ENCODE data around the gene DGKI. TPM values are rescaled to one million over a fixed set of nuclear protein-coding genes. Genes with fewer than 3 reads are reported as not detected.

The DGKI gene
- total and polyA plus RNA-seq, 8 donors: under 0.01 to 5.1 (median 0.20) TPM; not detected in 3

DNA sequence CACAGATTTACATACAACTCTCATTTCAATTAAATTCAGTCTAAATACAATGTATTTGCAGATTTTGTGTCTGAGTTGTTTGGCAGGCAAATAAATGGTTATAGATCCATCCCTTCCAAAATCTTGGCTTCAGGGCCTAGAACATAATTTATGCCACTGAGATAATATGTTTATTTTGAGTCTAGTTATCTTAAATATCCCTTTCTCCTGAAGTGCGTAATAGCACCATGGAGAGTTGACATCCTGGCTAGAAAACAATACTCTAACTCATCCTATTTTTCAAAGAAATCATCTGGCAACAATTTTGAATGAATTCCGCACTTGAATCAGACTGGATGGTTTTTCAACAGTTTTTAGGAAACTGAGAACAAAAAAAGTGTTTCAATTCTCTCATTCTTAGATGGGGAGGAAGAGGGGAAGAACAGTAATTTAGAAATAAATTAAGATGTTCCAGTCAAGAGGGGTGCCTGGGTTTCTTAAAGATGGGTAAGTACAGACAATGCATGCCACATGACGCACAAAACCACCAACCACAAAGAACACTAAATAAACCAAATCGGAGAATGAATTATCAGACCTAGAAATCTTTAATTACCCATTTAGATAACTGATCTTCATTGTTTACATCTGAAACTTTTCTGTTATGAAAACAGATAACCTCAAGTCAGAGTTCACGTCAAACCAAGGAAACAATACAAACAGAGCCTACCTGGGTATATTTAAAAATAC lies 274.6 kb downstream of the DGKI start:
- no peak overlapping the region for H3K27ac ChIP-seq
- H3K9me3 ChIP-seq: no peaks in the 10 kb centered on the region
- 64 to 72% (median 66%) methylated on average over 5 of the region's 5 CpGs for WGBS, 5 donors

DNA sequence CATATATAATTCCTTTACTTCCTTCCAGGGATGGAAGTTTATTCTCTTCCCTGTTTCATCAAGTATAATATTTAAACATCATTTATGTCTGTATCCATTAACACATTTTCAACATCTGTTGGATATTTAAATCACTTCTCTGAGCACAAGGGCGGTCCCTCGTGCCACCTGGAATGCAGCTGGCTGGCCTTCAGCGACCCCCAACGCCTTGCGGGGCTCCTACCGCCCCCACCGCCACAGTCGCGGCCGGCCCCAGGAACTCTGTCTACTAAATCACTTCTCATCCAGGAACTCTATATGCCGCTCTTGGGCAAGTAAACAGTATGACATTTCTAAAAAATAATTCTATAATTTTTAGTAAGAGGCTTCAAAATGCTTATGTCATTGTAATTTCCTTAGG lies 282.1 kb downstream of the DGKI start:
- no peak for TF ChIP-seq EP300 (IDR thresholded peaks at IDR 0.05)
- TF ChIP-seq, protein P1, sequence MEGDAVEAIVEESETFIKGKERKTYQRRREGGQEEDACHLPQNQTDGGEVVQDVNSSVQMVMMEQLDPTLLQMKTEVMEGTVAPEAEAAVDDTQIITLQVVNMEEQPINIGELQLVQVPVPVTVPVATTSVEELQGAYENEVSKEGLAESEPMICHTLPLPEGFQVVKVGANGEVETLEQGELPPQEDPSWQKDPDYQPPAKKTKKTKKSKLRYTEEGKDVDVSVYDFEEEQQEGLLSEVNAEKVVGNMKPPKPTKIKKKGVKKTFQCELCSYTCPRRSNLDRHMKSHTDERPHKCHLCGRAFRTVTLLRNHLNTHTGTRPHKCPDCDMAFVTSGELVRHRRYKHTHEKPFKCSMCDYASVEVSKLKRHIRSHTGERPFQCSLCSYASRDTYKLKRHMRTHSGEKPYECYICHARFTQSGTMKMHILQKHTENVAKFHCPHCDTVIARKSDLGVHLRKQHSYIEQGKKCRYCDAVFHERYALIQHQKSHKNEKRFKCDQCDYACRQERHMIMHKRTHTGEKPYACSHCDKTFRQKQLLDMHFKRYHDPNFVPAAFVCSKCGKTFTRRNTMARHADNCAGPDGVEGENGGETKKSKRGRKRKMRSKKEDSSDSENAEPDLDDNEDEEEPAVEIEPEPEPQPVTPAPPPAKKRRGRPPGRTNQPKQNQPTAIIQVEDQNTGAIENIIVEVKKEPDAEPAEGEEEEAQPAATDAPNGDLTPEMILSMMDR (IDR thresholded peaks at IDR 0.05): no peak
- no peak for TF ChIP-seq POLR2AphosphoS5 (IDR thresholded peaks at IDR 0.05)
- no peak for TF ChIP-seq POLR2A (IDR thresholded peaks at IDR 0.05)
- no peak overlapping the region for H3K4me3 ChIP-seq
- no peak for DNase-seq
- no peak overlapping the region for H3K27ac ChIP-seq
- no peaks in the 10 kb centered on the region for H3K4me1 ChIP-seq
- intact Hi-C loops (cut with DNase I; ENCODE audit: low total_unique reads): no loop called here
- H3K9me3 ChIP-seq: no peaks in the 10 kb centered on the region
- no peaks in the 10 kb centered on the region for H3K27me3 ChIP-seq
- no peaks in the 10 kb centered on the region for H3K36me3 ChIP-seq
- 48 to 63% (median 53%) methylated on average over 11 of the region's 11 CpGs for WGBS, 5 donors

More for the DNA sequence above, 274.6 kb downstream of the DGKI start:
- TF ChIP-seq, protein P1 (IDR thresholded peaks at IDR 0.05): no peak
- Histone ChIP-seq H3K4me1 (no peaks in the 10 kb centered on the region), H3K27me3 (no peaks in the 10 kb centered on the region), H3K36me3 (no peaks in the 10 kb centered on the region), H3K4me3 (no peak overlapping the region)
- DNase-seq: peak in 1 of 2 donors; percentile 63
- intact Hi-C loops (cut with DNase I; ENCODE audit: low total_unique reads): no loop called here

DNA sequence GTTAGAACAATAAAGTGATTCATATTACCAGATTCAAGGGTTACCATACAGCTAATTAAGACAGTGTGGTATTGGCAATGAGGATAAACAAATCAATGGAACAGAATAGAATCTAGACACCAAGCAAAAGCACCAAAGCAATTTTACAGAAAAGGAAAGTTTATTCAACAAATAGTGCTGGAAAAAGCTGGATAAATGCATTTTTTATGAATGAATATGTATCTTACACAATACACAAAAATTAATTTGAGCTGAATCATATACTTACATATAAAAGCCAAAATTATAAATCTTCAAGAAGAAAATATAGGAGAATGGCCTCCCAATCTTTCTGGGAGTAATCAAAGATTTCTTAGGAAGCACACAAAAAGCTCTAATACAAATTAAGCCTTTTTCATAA lies 282.8 kb downstream of the DGKI start:
- intact Hi-C loops (cut with DNase I; ENCODE audit: low total_unique reads): no loop called here
- Histone ChIP-seq H3K9me3 (no peaks in the 10 kb centered on the region), H3K27ac (no peak overlapping the region), H3K36me3 (no peaks in the 10 kb centered on the region), H3K27me3 (no peaks in the 10 kb centered on the region), H3K4me3 (no peak overlapping the region), H3K4me1 (no peaks in the 10 kb centered on the region)
- TF ChIP-seq POLR2A (IDR thresholded peaks at IDR 0.05) (no peak), EP300 (IDR thresholded peaks at IDR 0.05) (no peak), POLR2AphosphoS5 (IDR thresholded peaks at IDR 0.05) (no peak)
- TF ChIP-seq, protein P1 (IDR thresholded peaks at IDR 0.05): no peak
- no peak for DNase-seq

DNA sequence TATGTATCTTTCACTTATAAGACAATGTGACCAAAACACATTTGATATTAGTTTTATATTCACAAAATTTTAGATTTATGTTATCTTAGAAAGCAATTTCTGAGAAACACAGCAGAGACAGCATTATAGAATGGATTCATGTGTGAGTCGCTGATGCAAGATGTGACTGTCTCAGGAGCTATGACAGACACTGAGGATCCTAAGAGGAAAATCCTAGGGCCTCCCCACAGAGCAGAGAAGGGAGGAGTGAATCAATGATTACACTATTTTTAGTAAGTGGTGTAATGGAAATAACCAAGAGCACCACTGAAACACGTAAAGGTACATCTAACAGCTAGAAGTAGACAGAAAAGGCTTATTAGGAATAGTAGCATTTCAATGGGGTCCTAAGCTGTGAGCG lies 299.3 kb downstream of the DGKI start:
- H3K27me3 ChIP-seq: no peaks in the 10 kb centered on the region
- no peaks in the 10 kb centered on the region for H3K9me3 ChIP-seq
- DNase-seq: no peak
- H3K4me3 ChIP-seq: no peak overlapping the region
- 80 to 88% (median 81%) methylated on average over 3 of the region's 3 CpGs for WGBS, 5 donors
- intact Hi-C loops (cut with DNase I; ENCODE audit: low total_unique reads): no loop called here
- H3K4me1 ChIP-seq: no peaks in the 10 kb centered on the region
- no peak overlapping the region for H3K27ac ChIP-seq
- H3K36me3 ChIP-seq: no peaks in the 10 kb centered on the region
- TF ChIP-seq, protein P1 (IDR thresholded peaks at IDR 0.05): no peak
- no peak for TF ChIP-seq POLR2AphosphoS5 (IDR thresholded peaks at IDR 0.05)
- TF ChIP-seq EP300 (IDR thresholded peaks at IDR 0.05): no peak
- TF ChIP-seq POLR2A (IDR thresholded peaks at IDR 0.05): no peak

Data from stomach (tissue), 9 donors.